Tibial nerve (tissue), 4 donors: Measurements from ENCODE around the gene FOXJ3. TPM values are rescaled to one million over a fixed set of nuclear protein-coding genes. Genes with fewer than 3 reads are reported as not detected.

Source experiments
- DNase-seq, 2 donors: peaks; one replicate each; pipeline ENCODE4 v3.0.0-alpha.2; 2019; ENCODE audit warnings: low spot score in 2 of 2
- H3K27ac ChIP-seq, 4 donors: fragments of 200-600 bp; sonication (generic) in 3 of 4; one replicate each; pipeline ENCODE4 v1.5.1; 2017 to 2019; ENCODE audit warnings: mild to moderate bottlenecking in 1 of 4
- H3K27me3 ChIP-seq, 2 donors: fragments of 200-600 bp; sonication (generic) in 1 of 2; one replicate each; pipeline versions ENCODE4 v1.5.1 to v1.6.0; 2017 to 2019
- H3K36me3 ChIP-seq, 3 donors: fragments of 200-600 bp; sonication (generic); one replicate each; pipeline ENCODE4 v1.5.1; 2018 to 2019
- H3K4me1 ChIP-seq, 4 donors: fragments of 200-600 bp; sonication (generic) in 3 of 4; one replicate each; pipeline ENCODE4 v1.5.1; 2017 to 2019
- H3K4me3 ChIP-seq, 4 donors: fragments of 200-600 bp; sonication (generic) in 3 of 4; one replicate each; pipeline ENCODE4 v1.5.1; 2017 to 2019; ENCODE audit warnings: mild to moderate bottlenecking in 1 of 4, moderate library complexity in 1 of 4
- H3K9me3 ChIP-seq, 4 donors: fragments of 200-600 bp; sonication (generic) in 3 of 4; one replicate each; pipeline ENCODE4 v1.5.1; 2017 to 2019
- EP300 ChIP-seq, 2 donors: sonication (generic); formaldehyde crosslinking; IDR thresholded peaks; one replicate each; pipeline ENCODE4 v1.6.1; 2017; ENCODE audit warnings: antibody characterized with exemption in 2 of 2, mild to moderate bottlenecking in 1 of 2
- POLR2A ChIP-seq, 2 donors: fragments of 450-650 bp; IDR thresholded peaks; one replicate each; pipeline ENCODE4 v1.6.1; 2017; ENCODE audit warnings: antibody characterized with exemption in 2 of 2, mild to moderate bottlenecking in 2 of 2, moderate library complexity in 2 of 2
- WGBS, 2 donors: methylation state at CpG; one replicate each; pipeline ENCODE4 v1.1.5; 2018; 5-methylcytosine and 5-hydroxymethylcytosine counted together
- total RNA-seq, 4 donors: library from RNA; depleted of rRNA; stranded (reverse); fragments of >200 nt; gene quantifications; one replicate each; pipeline ENCODE4 v1.1.0, GENCODE V29; 2016
- TF ChIP-seq, protein P1 (sequence below), 5 experiments: fragments of 200-600 bp in 3 of 5; fragments of 450-650 bp in 2 of 5; sonication (generic) in 3 of 5; IDR thresholded peaks; one replicate each; pipeline ENCODE4 v1.5.1; 2016 to 2019; ENCODE audit warnings: antibody characterized with exemption in 5 of 5, mild to moderate bottlenecking in 3 of 5, moderate library complexity in 2 of 5

Gene FOXJ3
- total RNA-seq, 4 donors from 2014 or later, result 42.7 to 68.1 (median 64.5) TPM

DNA sequence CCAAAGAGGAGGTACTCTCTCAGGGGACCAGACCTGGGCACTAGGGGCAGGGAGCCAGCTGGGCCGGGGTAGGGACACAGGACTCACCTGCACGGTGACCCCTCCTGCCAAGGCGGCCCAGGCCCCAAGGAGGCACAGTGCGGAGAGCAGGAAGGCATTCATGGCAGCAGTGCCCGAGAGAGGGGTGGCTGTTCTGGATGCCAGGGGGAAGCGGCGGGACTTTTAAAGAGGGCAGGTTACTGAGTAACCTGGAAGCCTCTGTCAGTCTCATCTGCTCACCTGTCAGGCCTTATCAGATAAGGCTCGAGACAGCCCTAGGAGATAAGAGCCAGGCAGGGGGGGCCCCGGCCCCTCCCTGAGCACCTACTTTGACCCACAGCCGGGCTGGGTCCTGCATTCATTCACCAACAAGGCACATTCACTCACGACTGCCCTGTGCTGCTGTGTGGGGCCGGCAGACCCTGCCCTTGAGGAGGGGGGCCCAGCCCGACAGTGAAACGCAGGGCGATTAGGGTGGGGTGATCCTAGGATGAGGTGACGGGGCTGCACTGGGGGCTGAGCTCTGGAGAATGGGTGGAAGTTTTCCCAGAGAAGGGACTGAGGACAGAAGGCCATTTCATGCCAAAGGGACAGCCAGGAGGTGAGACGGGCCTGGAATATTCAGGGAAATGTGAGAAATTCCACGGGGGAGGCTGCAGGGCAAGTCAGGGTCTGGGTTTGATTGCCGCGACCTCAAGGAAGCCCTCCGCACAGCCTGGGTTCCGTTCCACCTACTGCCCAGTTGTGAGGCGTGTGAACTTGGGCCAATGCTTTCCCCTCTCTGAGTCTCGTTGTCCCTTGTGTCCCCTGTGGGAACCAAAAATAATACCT, 170.2 kb downstream of the FOXJ3 start, which contains the start of gene GUCA2A:
GUCA2A (minus strand) TSS at position 195 of the 870 bp plus-strand sequence; CDS start at position 162, 33 bp downstream.
- H3K27ac ChIP-seq, result peak within 1 kb of the TSS in 1 of 4 donors; percentile 23
- no peak within 1 kb of the TSS for H3K4me3 ChIP-seq
- H3K9me3 ChIP-seq, result peaks cover 0 to 19% (median 6%) of the 10 kb centered on the region in 4 donors
- H3K27me3 ChIP-seq, result peaks cover 0 to 14% of the 10 kb centered on the region in 2 donors
- DNase-seq, result no peak
- H3K36me3 ChIP-seq, result no peaks in the 10 kb centered on the region
- H3K4me1 ChIP-seq, result peaks cover 0 to 9% (median 0%) of the 10 kb centered on the region in 4 donors
- WGBS, 2 donors, result 69 to 75% methylated on average over 24 of the region's 24 CpGs
- TF ChIP-seq, protein P1, sequence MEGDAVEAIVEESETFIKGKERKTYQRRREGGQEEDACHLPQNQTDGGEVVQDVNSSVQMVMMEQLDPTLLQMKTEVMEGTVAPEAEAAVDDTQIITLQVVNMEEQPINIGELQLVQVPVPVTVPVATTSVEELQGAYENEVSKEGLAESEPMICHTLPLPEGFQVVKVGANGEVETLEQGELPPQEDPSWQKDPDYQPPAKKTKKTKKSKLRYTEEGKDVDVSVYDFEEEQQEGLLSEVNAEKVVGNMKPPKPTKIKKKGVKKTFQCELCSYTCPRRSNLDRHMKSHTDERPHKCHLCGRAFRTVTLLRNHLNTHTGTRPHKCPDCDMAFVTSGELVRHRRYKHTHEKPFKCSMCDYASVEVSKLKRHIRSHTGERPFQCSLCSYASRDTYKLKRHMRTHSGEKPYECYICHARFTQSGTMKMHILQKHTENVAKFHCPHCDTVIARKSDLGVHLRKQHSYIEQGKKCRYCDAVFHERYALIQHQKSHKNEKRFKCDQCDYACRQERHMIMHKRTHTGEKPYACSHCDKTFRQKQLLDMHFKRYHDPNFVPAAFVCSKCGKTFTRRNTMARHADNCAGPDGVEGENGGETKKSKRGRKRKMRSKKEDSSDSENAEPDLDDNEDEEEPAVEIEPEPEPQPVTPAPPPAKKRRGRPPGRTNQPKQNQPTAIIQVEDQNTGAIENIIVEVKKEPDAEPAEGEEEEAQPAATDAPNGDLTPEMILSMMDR (IDR thresholded peaks at IDR 0.05), result no peak
- TF ChIP-seq EP300 (IDR thresholded peaks at IDR 0.05), result no peak
- no peak for TF ChIP-seq POLR2A (IDR thresholded peaks at IDR 0.05)

DNA sequence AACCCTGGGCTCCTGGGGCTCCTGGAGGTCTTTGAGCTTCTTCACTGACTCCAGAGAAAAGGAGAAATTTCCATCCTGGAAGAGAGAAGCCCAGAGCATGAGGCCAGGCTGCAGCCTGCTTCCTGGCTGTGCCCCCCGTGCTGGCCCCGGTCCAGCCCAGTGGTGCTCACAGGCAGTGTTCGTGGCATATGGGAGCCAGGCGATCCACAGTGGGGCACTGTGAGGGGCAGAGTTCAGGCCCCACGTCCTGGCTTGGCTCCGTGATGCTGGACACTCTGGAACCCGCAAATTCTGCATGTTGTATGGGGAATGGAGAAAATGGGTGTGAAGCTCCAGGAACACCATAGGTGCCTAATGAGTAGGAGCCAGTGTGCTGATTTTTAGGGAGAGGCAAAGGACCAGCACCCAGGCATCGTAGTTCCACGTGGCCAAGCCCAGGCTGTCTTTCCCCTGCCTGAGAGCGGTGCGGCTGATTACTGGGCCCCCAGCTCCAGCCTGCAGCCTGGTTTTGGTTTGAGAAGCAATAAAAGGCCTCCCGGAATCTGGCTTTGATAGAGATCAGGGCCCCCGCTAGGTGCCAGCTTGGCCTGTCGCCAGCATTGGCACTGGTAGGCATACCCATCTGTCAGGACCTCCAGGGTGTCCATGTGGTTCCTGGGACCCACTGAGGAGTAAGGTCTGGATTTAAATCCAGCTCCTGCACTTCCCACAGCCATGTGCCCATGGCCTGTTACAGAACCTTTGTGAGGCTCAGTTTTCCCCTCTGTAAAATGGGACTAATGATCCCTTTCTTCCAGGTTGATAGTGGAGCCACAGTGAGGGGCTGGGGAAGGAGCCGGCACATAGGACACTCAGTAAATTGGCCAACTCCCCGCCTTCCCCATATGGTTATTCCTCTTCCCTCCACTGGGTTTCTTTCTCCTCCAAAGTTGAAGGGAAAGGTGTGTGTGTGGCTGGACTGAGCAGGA, 171.2 kb downstream of the FOXJ3 start:
- 79% methylated on average over 14 to 16 of the region's 16 CpGs for WGBS, 2 donors
- peaks cover 0 to 9% (median 0%) of the 10 kb centered on the region in 4 donors for H3K4me1 ChIP-seq
- H3K36me3 ChIP-seq, result no peaks in the 10 kb centered on the region
- H3K27ac ChIP-seq, result peak overlapping the region in 1 of 4 donors; percentile 23
- H3K4me3 ChIP-seq, result no peak overlapping the region
- TF ChIP-seq, protein P1 (IDR thresholded peaks at IDR 0.05), result no peak
- TF ChIP-seq EP300 (IDR thresholded peaks at IDR 0.05) (no peak), POLR2A (IDR thresholded peaks at IDR 0.05) (no peak)
- DNase-seq, result no peak
- peaks cover 0 to 14% of the 10 kb centered on the region in 2 donors for H3K27me3 ChIP-seq
- peaks cover 0 to 22% (median 6%) of the 10 kb centered on the region in 4 donors for H3K9me3 ChIP-seq

DNA sequence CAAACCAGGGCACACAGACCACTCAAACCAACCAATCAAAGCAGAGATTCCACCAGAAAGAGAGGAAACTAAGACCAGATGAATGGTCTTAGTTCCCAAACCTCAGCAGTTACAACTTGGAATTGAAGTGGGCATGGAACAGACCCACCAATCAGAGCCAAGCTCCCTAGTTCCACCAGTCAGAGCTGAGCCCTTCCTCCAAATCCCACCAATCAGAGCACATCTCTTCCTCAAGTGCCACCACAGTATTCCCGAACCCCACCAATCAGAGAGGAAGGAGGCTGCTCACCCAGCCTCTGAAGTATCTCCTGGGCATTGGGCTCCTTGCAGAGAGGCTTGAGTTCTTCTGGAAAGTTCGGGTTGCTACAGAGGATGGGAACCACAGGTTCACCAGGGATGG, 171.9 kb downstream of the FOXJ3 start:
- Histone ChIP-seq H3K27me3 (peaks cover 0 to 14% of the 10 kb centered on the region in 2 donors), H3K4me3 (no peak overlapping the region), H3K27ac (no peak overlapping the region), H3K36me3 (no peaks in the 10 kb centered on the region), H3K4me1 (peaks cover 0 to 9% (median 0%) of the 10 kb centered on the region in 4 donors), H3K9me3 (peaks cover 0 to 22% (median 6%) of the 10 kb centered on the region in 4 donors)
- WGBS, 2 donors, result 89 to 92% methylated on average over 2 of the region's 2 CpGs
- no peak for TF ChIP-seq POLR2A (IDR thresholded peaks at IDR 0.05)
- TF ChIP-seq, protein P1 (IDR thresholded peaks at IDR 0.05), result no peak
- no peak for TF ChIP-seq EP300 (IDR thresholded peaks at IDR 0.05)
- no peak for DNase-seq

DNA sequence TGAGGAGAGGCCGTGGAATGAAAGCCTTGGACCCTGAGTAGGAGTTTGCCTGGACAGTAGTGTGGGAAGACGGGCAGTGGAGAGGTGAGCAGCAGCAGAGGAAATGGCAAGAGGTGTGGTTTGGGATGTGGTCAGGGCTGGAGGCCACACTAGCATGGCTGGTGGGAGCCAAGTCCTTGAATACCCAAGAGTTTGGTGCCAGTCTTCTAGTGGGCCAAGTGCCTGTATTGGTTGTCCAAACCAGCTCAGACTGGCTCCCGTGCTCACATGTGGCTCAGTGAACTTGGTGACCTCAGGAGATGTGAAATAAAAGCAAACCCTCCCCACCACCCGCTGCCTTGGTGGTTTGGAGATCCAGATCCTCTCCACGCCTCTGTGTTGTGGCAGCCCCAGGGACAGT, 172.9 kb downstream of the FOXJ3 start:
- TF ChIP-seq POLR2A (IDR thresholded peaks at IDR 0.05), result no peak
- no peak for TF ChIP-seq EP300 (IDR thresholded peaks at IDR 0.05)
- TF ChIP-seq, protein P1 (IDR thresholded peaks at IDR 0.05), result no peak
- 72 to 82% methylated on average over 5 of the region's 5 CpGs for WGBS, 2 donors

More for the DNA sequence above, 172.9 kb downstream of the FOXJ3 start:
- no peak overlapping the region for H3K27ac ChIP-seq
- H3K9me3 ChIP-seq, result peaks cover 0 to 22% (median 6%) of the 10 kb centered on the region in 4 donors
- no peak for DNase-seq
- H3K4me3 ChIP-seq, result no peak overlapping the region
- H3K4me1 ChIP-seq, result peaks cover 0 to 9% (median 0%) of the 10 kb centered on the region in 4 donors
- H3K27me3 ChIP-seq, result peaks cover 0 to 14% of the 10 kb centered on the region in 2 donors
- H3K36me3 ChIP-seq, result no peaks in the 10 kb centered on the region
